Transverse colon (tissue), 4 donors: ENCODE data around the gene TXLNG. TPM values are rescaled to one million over a fixed set of nuclear protein-coding genes. Genes with fewer than 3 reads are reported as not detected.

Experiments used
- DNase-seq: peaks from one replicate; pipeline ENCODE4 v3.0.0-alpha.2; 2019
- H3K27ac ChIP-seq, 4 donors: fragments of 200-600 bp; sonication (generic); 2 replicates each; pipeline ENCODE4 v1.5.1; 2016 to 2018; ENCODE audit warnings: inconsistent platforms in 4 of 4
- H3K27me3 ChIP-seq: fragments of 200-600 bp; sonication (generic); 2 replicates; pipeline ENCODE4 v1.5.1; 2017; ENCODE audit warnings: inconsistent platforms
- H3K36me3 ChIP-seq, 4 donors: fragments of 200-600 bp; sonication (generic); 2 replicates each; pipeline ENCODE4 v1.5.1; 2017 to 2019; ENCODE audit warnings: inconsistent platforms in 4 of 4
- H3K4me1 ChIP-seq, 4 donors: fragments of 200-600 bp; sonication (generic); 2 replicates each; pipeline ENCODE4 v1.5.1; 2017 to 2020; ENCODE audit warnings: inconsistent platforms in 4 of 4
- H3K4me3 ChIP-seq, 4 donors: fragments of 200-600 bp; sonication (generic); 1 replicate in 1 of 4; 2 replicates in 3 of 4; pipeline versions ENCODE4 v1.5.1 to v1.6.1; 2017 to 2019; ENCODE audit warnings: inconsistent platforms in 4 of 4
- H3K9me3 ChIP-seq, 2 donors: fragments of 200-600 bp; sonication (generic); 2 replicates each; pipeline ENCODE4 v1.5.1; 2017 to 2019; ENCODE audit warnings: inconsistent platforms in 2 of 2
- CTCF ChIP-seq, 5 experiments: fragments of 200-600 bp in 3 of 5; fragments of 450-650 bp in 2 of 5; sonication (generic) in 3 of 5; IDR thresholded peaks; 1 replicate in 2 of 5; 2 replicates in 3 of 5; pipeline ENCODE4 v1.5.1; 2016 to 2017; ENCODE audit warnings: antibody characterized with exemption in 5 of 5, inconsistent platforms in 3 of 5, mild to moderate bottlenecking in 2 of 5, moderate library complexity in 1 of 5
- EP300 ChIP-seq: sonication (generic); formaldehyde crosslinking; IDR thresholded peaks from one replicate; pipeline ENCODE4 v1.6.1; 2017; ENCODE audit warnings: antibody characterized with exemption, low read depth
- POLR2A ChIP-seq: fragments of 450-650 bp; IDR thresholded peaks from one replicate; pipeline ENCODE4 v1.6.1; 2016; ENCODE audit warnings: antibody characterized with exemption, mild to moderate bottlenecking, moderate library complexity
- POLR2AphosphoS5 ChIP-seq, 3 donors: sonication (generic); formaldehyde crosslinking; IDR thresholded peaks; one replicate each; pipeline ENCODE4 v1.6.1; 2016; ENCODE audit warnings: antibody characterized with exemption in 3 of 3
- WGBS, 2 donors: methylation state at CpG; one replicate each; pipeline ENCODE4 v1.1.5; 2018; ENCODE audit warnings: low coverage in 1 of 2; 5-methylcytosine and 5-hydroxymethylcytosine counted together
- in situ Hi-C, 4 donors: fragments of 200-750 bp; cut with MboI; loops; one replicate each; pipeline versions ENCODE4 v1.15.0 to v1.15.1; 2017; ENCODE audit warnings: low sequenced_read_pairs in 3 of 4, low pct_ligation_motif_present in 1 of 4, low pct_unique_long_range_greater_than_20kb in 1 of 4
- intact Hi-C: fragments of 100-400 bp; cut with DNase I; formaldehyde crosslinking; loops from one replicate; pipeline ENCODE4 v1.15.1; 2023; ENCODE audit warnings: low total_unique reads
- total RNA-seq, 4 donors: library from RNA; depleted of rRNA; stranded (reverse); fragments of >200 nt; gene quantifications; one replicate each; pipeline ENCODE4 v1.1.0, GENCODE V29; 2016

TXLNG gene
- total RNA-seq, 4 donors from 2014 or later, result 3.4 to 24.7 (median 12.4) TPM

GRCh38 chrX:16785247-16786138, 773 bp upstream of the TXLNG start:
- peaks cover 0 to 18% (median 5%) of the 10 kb centered on the region in 4 donors for H3K4me1 ChIP-seq
- no peaks in the 10 kb centered on the region for H3K36me3 ChIP-seq
- peak overlapping the region; percentile 63 to 95 (median 81) for H3K27ac ChIP-seq
- intact Hi-C loops, result loop anchor here (10.0 kb wide), 1 partner anchor 61 kb away; no protein-coding TSS in a partner anchor
- no peaks in the 10 kb centered on the region for H3K27me3 ChIP-seq
- TF ChIP-seq CTCF (IDR thresholded peaks at IDR 0.05) (no peak), POLR2AphosphoS5 (IDR thresholded peaks at IDR 0.05) (no peak), POLR2A (no peak), EP300 (no peak)
- in situ Hi-C loops, result no loop called here
- 14% methylated on average over 39 of the region's 39 CpGs; no CpG with 5 or more reads in 1 of the 2 donors for WGBS, 2 donors
- peak; percentile 46 for DNase-seq
- H3K4me3 ChIP-seq, result peak overlapping the region; percentile 27 to 87 (median 68)
- H3K9me3 ChIP-seq, result no peaks in the 10 kb centered on the region

GRCh38 chrX:16786791-16787735, 797 bp downstream of the TXLNG start:
- H3K27ac ChIP-seq, result peak overlapping the region; percentile 86 to 95 (median 90)
- TF ChIP-seq POLR2A (no peak), EP300 (no peak)

GRCh38 chrX:16788477-16788876, 2.2 kb downstream of the TXLNG start:
- Histone ChIP-seq H3K27me3 (no peaks in the 10 kb centered on the region), H3K27ac (no peak overlapping the region), H3K9me3 (no peaks in the 10 kb centered on the region), H3K36me3 (no peaks in the 10 kb centered on the region), H3K4me1 (peaks cover 0 to 18% (median 5%) of the 10 kb centered on the region in 4 donors), H3K4me3 (no peak overlapping the region)
- DNase-seq, result no peak
- intact Hi-C loops (loop anchor here (10.0 kb wide), 1 partner anchor 64 kb away; no protein-coding TSS in a partner anchor), in situ Hi-C loops (no loop called here)
- WGBS, 2 donors, result 74% methylated on average over 5 of the region's 5 CpGs; no CpG with 5 or more reads in 1 of the 2 donors
- TF ChIP-seq POLR2AphosphoS5 (IDR thresholded peaks at IDR 0.05), result no peak
- TF ChIP-seq CTCF (IDR thresholded peaks at IDR 0.05), result no peak
- no peak for TF ChIP-seq EP300

More at GRCh38 chrX:16786791-16787735, 797 bp downstream of the TXLNG start:
- H3K4me1 ChIP-seq, result peaks cover 0 to 18% (median 5%) of the 10 kb centered on the region in 4 donors
- H3K9me3 ChIP-seq, result no peaks in the 10 kb centered on the region
- H3K36me3 ChIP-seq, result no peaks in the 10 kb centered on the region
- intact Hi-C loops (loop anchor here (10.0 kb wide), 1 partner anchor 62 kb away; no protein-coding TSS in a partner anchor), in situ Hi-C loops (no loop called here)
- 18% methylated on average over 18 of the region's 73 CpGs; no CpG with 5 or more reads in 1 of the 2 donors for WGBS, 2 donors
- H3K4me3 ChIP-seq, result peak overlapping the region; percentile 70 to 97 (median 86)
- DNase-seq, result peak; percentile 38
- no peaks in the 10 kb centered on the region for H3K27me3 ChIP-seq

- DNase-seq, result no peak
- Histone ChIP-seq H3K27ac (no peak overlapping the region), H3K4me1 (no peaks in the 10 kb centered on the region), H3K9me3 (no peaks in the 10 kb centered on the region), H3K4me3 (no peak overlapping the region), H3K36me3 (no peaks in the 10 kb centered on the region), H3K27me3 (no peaks in the 10 kb centered on the region)
- intact Hi-C loops, result no loop called here
- WGBS, 2 donors, result 88% methylated on average over 4 of the region's 4 CpGs; no CpG with 5 or more reads in 1 of the 2 donors
- TF ChIP-seq CTCF (IDR thresholded peaks at IDR 0.05) (no peak), POLR2AphosphoS5 (IDR thresholded peaks at IDR 0.05) (no peak)
- in situ Hi-C loops, result no loop called here
Measured at GRCh38 chrX:16796298-16796697, 10.0 kb downstream of the TXLNG start.
